HG02981 (cell line): ENCODE results near the gene ADGRG4.

Experiments
- ATAC-seq: cut with Tn5 transposase; IDR thresholded peaks from one replicate; pipeline ENCODE4 v1.9.1; 2021; ENCODE audit warnings: mild to moderate bottlenecking, moderate library complexity; ENCODE audit not compliant: unreplicated experiment

Gene ADGRG4

GRCh38 chrX:136303041-136303440 lies 2.3 kb downstream of the ADGRG4 start:
- no peak for ATAC-seq

GRCh38 chrX:136304493-136304892 lies 3.7 kb downstream of the ADGRG4 start:
- ATAC-seq: no peak

- ATAC-seq: no peak
Observed at GRCh38 chrX:136306182-136306581, 5.4 kb downstream of the ADGRG4 start.

GRCh38 chrX:136307471-136307870 lies 6.7 kb downstream of the ADGRG4 start:
- ATAC-seq: no peak

GRCh38 chrX:136310411-136310810 lies 9.6 kb downstream of the ADGRG4 start:
- ATAC-seq: no peak

- no peak for ATAC-seq
Observed at GRCh38 chrX:136318156-136318555, 17.4 kb downstream of the ADGRG4 start.

GRCh38 chrX:136318895-136319597 lies 18.3 kb downstream of the ADGRG4 start:
- ATAC-seq: no peak

GRCh38 chrX:136319600-136319999 lies 18.8 kb downstream of the ADGRG4 start:
- ATAC-seq: no peak

- ATAC-seq: no peak
Observed at GRCh38 chrX:136321532-136321931, 20.8 kb downstream of the ADGRG4 start.

- no peak for ATAC-seq
Observed at GRCh38 chrX:136322064-136322463, 21.3 kb downstream of the ADGRG4 start.

GRCh38 chrX:136325377-136325776 lies 24.6 kb downstream of the ADGRG4 start:
- ATAC-seq: no peak

- ATAC-seq: no peak
Observed at GRCh38 chrX:136328933-136329332, 28.2 kb downstream of the ADGRG4 start.

- no peak for ATAC-seq
Observed at GRCh38 chrX:136336623-136337022, 35.9 kb downstream of the ADGRG4 start.

- no peak for ATAC-seq
Observed at GRCh38 chrX:136339702-136340101, 38.9 kb downstream of the ADGRG4 start.

GRCh38 chrX:136344320-136344719 lies 43.6 kb downstream of the ADGRG4 start:
- ATAC-seq: no peak

GRCh38 chrX:136346506-136346905 lies 45.7 kb downstream of the ADGRG4 start:
- no peak for ATAC-seq

- ATAC-seq: no peak
Observed at GRCh38 chrX:136347706-136348105, 46.9 kb downstream of the ADGRG4 start.

GRCh38 chrX:136353526-136354093 lies 52.8 kb downstream of the ADGRG4 start:
- ATAC-seq: no peak

GRCh38 chrX:136354201-136354600 lies 53.4 kb downstream of the ADGRG4 start:
- no peak for ATAC-seq

- ATAC-seq: no peak
Observed at GRCh38 chrX:136369377-136369776, 68.6 kb downstream of the ADGRG4 start.

- ATAC-seq: no peak
Observed at GRCh38 chrX:136376713-136377112, 76.0 kb downstream of the ADGRG4 start.

- ATAC-seq: no peak
Observed at GRCh38 chrX:136380010-136380769, 79.4 kb downstream of the ADGRG4 start.
